ENCODE data around the gene EEF1A1. TPM values are rescaled to one million over a fixed set of nuclear protein-coding genes. Genes with fewer than 3 reads are reported as not detected.

The EEF1A1 gene
- total RNA-seq, 1 donor from 2014 or later: 8,216 TPM

- Histone ChIP-seq H3K4me2 (ENCODE audit: low read length) (peak overlapping the region; percentile 29), H2AFZ (ENCODE audit: low read depth, low read length) (peak overlapping the region; percentile 13), H4K20me1 (ENCODE audit: insufficient read depth, low read length) (no peaks in the 10 kb centered on the region), H3K79me2 (ENCODE audit: insufficient read depth, low read length) (no peaks in the 10 kb centered on the region), H3K4me1 (ENCODE audit: insufficient read depth, low read length) (peaks cover 20% of the 10 kb centered on the region), H3K9me3 (ENCODE audit: insufficient read depth, low read depth, low read length) (no peaks in the 10 kb centered on the region), H3K36me3 (ENCODE audit: insufficient read depth, low read length) (no peaks in the 10 kb centered on the region), H3K9ac (ENCODE audit: low read length) (no peak overlapping the region), H3K4me3 (ENCODE audit: insufficient read depth, low read depth, low read length) (no peak overlapping the region), H3K27me3 (ENCODE audit: insufficient read depth, low read length) (no peaks in the 10 kb centered on the region), H3K27ac (ENCODE audit: low read depth, low read length) (peak overlapping the region; percentile 26)
- DNase-seq (ENCODE audit: low read depth) (peak; percentile 56), FAIRE-seq (no peak)
- peak overlapping the region; percentile 54 for H3K4me3 Mint-ChIP-seq (ENCODE audit: unreplicated experiment)
- no peaks in the 10 kb centered on the region for H3K9me3 Mint-ChIP-seq (ENCODE audit: unreplicated experiment)
- H3K27ac Mint-ChIP-seq (ENCODE audit: unreplicated experiment): peak overlapping the region; percentile 91
- H3K27me3 Mint-ChIP-seq (ENCODE audit: low read depth, unreplicated experiment): no peaks in the 10 kb centered on the region
- no peaks in the 10 kb centered on the region for H3K36me3 Mint-ChIP-seq (ENCODE audit: low read depth, unreplicated experiment)
- H3K4me1 Mint-ChIP-seq (ENCODE audit: low read depth, unreplicated experiment): peaks cover 26% of the 10 kb centered on the region
- TF ChIP-seq CTCF (IDR thresholded peaks at IDR 0.05; ENCODE audit: insufficient read depth, low read depth, low read length) (no peak), EZH2 (IDR thresholded peaks at IDR 0.05; ENCODE audit: insufficient read depth, low read length) (no peak)
Observed at GRCh38 chr6:73565767-73566485, 45.1 kb upstream of the EEF1A1 start.

GRCh38 chr6:73564578-73565345 lies 43.9 kb upstream of the EEF1A1 start:
- DNase-seq (ENCODE audit: low read depth): no peak
- Histone ChIP-seq H2AFZ (ENCODE audit: low read depth, low read length) (no peak overlapping the region), H3K27ac (ENCODE audit: low read depth, low read length) (no peak overlapping the region), H3K9ac (ENCODE audit: low read length) (no peak overlapping the region), H3K27me3 (ENCODE audit: insufficient read depth, low read length) (no peaks in the 10 kb centered on the region), H3K4me1 (ENCODE audit: insufficient read depth, low read length) (peaks cover 20% of the 10 kb centered on the region), H4K20me1 (ENCODE audit: insufficient read depth, low read length) (no peaks in the 10 kb centered on the region), H3K4me3 (ENCODE audit: insufficient read depth, low read depth, low read length) (no peak overlapping the region), H3K79me2 (ENCODE audit: insufficient read depth, low read length) (no peaks in the 10 kb centered on the region), H3K9me3 (ENCODE audit: insufficient read depth, low read depth, low read length) (no peaks in the 10 kb centered on the region), H3K4me2 (ENCODE audit: low read length) (no peak overlapping the region), H3K36me3 (ENCODE audit: insufficient read depth, low read length) (no peaks in the 10 kb centered on the region)
- Mint-ChIP-seq H3K4me1 (ENCODE audit: low read depth, unreplicated experiment) (peaks cover 31% of the 10 kb centered on the region), H3K4me3 (ENCODE audit: unreplicated experiment) (no peak overlapping the region), H3K36me3 (ENCODE audit: low read depth, unreplicated experiment) (no peaks in the 10 kb centered on the region), H3K27me3 (ENCODE audit: low read depth, unreplicated experiment) (no peaks in the 10 kb centered on the region), H3K9me3 (ENCODE audit: unreplicated experiment) (no peaks in the 10 kb centered on the region), H3K27ac (ENCODE audit: unreplicated experiment) (peak overlapping the region; percentile 91)
- no peak for FAIRE-seq
- TF ChIP-seq EZH2 (IDR thresholded peaks at IDR 0.05; ENCODE audit: insufficient read depth, low read length) (no peak), CTCF (IDR thresholded peaks at IDR 0.05; ENCODE audit: insufficient read depth, low read depth, low read length) (no peak)
